GM12892 (cell line): ENCODE results near the gene CEP83. TPM values are rescaled to one million over a fixed set of nuclear protein-coding genes. Genes with fewer than 3 reads are reported as not detected.

Experiments
- DNase-seq: peaks from one replicate; pipeline ENCODE4 v3.0.0; 2011; ENCODE audit not compliant: insufficient read length
- FAIRE-seq: peaks from 2 replicates; lab custom pipeline; 2011; peaks lifted over from hg19 to GRCh38; lab: Jason Lieb, UNC
- POLR2A ChIP-seq: IDR thresholded peaks from 2 replicates; pipeline ENCODE4 v1.6.1; 2011; ENCODE audit warnings: low read depth, low read length, control low read depth
- POLR2AphosphoS5 ChIP-seq: IDR thresholded peaks from 2 replicates; pipeline ENCODE4 v1.6.1; 2011; ENCODE audit warnings: low read depth, low read length, control low read depth
- TAF1 ChIP-seq: IDR thresholded peaks from 2 replicates; pipeline ENCODE4 v1.6.1; 2011; ENCODE audit warnings: low read depth, mild to moderate bottlenecking, control low read depth, low read length, borderline replicate concordance
- polyA plus RNA-seq: library from polyadenylated mRNA; unstranded; fragments of >200 nt; gene quantifications from one replicate; pipeline ENCODE4 v1.2.1, GENCODE V29; 2012; ENCODE audit warnings: missing spikeins, inconsistent platforms; ENCODE audit not compliant: missing spikeins

CEP83 gene, protein sequence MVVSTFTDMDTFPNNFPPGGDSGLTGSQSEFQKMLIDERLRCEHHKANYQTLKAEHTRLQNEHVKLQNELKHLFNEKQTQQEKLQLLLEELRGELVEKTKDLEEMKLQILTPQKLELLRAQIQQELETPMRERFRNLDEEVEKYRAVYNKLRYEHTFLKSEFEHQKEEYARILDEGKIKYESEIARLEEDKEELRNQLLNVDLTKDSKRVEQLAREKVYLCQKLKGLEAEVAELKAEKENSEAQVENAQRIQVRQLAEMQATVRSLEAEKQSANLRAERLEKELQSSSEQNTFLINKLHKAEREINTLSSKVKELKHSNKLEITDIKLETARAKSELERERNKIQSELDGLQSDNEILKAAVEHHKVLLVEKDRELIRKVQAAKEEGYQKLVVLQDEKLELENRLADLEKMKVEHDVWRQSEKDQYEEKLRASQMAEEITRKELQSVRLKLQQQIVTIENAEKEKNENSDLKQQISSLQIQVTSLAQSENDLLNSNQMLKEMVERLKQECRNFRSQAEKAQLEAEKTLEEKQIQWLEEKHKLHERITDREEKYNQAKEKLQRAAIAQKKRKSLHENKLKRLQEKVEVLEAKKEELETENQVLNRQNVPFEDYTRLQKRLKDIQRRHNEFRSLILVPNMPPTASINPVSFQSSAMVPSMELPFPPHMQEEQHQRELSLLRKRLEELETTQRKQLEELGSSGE
- 18.0 TPM for polyA plus RNA-seq

DNA sequence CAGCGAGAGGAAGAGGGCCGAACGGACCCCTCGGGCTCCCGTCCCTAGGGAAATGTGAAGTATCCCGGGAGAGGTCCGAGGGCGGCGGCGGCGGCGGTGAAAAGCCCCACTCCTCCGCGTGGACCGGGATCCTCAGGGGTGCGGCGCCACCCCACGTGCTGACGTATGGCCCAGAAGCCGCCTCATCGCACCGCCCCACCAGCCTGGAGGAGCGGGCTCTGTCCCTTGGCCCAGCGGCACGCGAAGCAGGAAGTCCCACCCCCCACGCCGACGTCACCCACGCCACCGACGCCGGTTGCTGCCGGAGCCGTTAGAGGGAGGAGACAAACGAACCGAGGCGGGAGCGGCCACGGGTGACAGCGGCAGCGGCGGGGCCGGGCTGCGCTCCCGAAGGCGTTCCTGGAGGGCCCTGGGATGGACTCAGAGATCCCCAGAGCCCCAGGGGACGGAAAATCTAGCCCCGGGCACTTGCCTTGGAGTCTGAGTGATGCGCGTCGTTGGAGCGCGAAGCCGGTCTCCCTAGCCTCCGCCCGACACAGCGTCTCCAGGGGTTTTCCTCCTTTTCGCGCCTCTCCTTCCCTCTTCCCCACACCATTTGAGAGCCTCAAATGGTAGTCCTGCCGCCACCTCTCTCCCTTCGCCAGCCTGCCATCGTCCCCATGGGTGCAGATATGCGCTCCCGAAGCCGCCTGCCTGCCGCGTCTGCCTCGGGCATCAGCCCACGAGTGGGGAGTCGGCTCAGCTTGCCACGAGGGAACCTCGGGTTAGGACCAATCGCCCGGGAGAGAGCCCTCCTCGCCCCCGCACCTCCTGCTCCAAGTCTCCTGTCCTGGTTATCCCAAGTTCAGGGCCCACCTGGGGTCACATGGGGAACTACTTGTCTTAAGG lies at the start of gene CEP83:
TSS of gene CEP83 (minus strand) at position 140 of the 888 bp plus-strand sequence. CDS start 47,377 bp downstream, outside the sequence.
- peak; percentile 94 for TF ChIP-seq POLR2A
- TF ChIP-seq TAF1: 0 out of 2 replicates have a peak, but pooled peaks have one; percentile 50
- peak; percentile 90 for TF ChIP-seq POLR2AphosphoS5
- DNase-seq (peak; percentile 92), FAIRE-seq (peak; percentile 99)

DNA sequence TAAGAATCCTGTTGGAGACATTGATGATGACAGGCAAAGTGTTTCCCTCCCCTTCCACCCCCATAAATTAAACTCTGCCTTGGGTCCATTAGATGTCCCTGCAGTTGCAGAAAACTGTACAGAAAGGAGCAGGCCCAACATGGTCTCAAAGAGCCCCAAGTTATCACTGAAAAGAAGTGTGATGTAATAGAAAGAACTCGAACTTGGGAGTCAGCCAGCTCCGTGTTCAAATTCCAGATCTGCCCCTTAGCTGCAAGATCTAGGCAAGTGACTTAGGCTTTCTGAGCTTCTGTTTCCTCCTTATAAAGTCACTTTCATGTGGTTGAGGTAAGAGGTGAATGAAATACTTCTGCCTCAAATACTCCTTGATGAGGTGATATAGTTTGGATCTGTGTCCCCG lies 49.6 kb upstream of the CEP83 start:
- FAIRE-seq (no peak), DNase-seq (no peak)
- TF ChIP-seq POLR2AphosphoS5 (no peak), TAF1 (no peak), POLR2A (no peak)

DNA sequence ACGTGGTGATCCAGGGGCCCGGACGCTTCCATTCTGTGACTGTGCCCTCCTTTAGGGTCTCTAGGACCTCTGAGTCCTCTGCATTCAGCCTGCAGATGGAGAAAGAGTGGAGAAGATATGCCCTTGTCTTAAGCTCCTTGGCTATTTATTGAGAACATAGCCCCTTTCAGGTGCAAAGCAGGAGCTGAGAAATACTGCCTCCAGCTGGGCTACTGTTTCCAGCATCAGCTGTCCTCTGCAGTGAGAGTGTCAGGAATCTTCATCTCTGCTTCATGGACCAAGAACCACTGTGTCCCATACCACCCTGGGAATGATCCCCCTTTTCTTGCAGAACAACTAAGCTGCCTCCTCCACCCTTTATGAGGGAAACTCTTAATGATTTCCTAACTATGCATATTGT lies 47.8 kb upstream of the CEP83 start:
- TF ChIP-seq POLR2A: no peak
- TF ChIP-seq POLR2AphosphoS5: no peak
- DNase-seq (no peak), FAIRE-seq (no peak)

DNA sequence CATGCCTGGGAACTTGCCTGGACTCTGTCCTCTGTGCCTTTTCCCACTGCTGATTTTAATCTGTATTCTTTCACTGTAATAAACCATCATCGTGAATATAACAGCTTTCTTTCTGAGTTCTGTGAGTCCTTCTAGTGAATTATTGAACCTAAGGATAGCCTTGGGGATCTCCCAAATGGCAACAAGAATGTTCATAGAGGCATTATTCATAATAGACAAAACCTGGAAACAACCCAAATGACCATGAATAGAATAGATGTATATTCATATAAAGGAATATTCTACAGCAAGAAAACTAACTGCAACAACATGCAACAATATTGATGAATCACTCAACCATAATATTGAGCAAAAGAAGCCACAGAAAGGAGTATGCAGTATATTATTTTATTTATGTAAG lies 44.7 kb upstream of the CEP83 start:
- FAIRE-seq (no peak), DNase-seq (no peak)
- TF ChIP-seq POLR2A (no peak), POLR2AphosphoS5 (no peak), TAF1 (no peak)

DNA sequence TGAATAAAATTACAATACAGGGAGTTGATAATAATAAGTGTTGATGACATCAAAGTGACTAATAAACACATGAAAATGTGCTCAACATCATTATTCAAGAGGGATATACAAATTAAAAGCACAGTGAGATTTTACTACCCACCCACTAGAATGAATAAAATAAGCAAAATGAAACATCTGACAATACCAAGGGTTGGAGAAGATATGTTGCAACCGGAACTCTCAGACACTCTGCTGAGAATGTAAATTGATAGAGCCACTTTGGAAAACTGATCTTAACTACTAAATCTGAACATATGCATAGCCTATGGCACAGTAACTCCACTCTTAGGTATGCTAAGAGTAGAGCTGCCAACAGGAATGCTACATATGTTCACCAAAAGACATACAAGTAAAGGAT lies 44.0 kb upstream of the CEP83 start:
- DNase-seq (no peak), FAIRE-seq (no peak)

DNA sequence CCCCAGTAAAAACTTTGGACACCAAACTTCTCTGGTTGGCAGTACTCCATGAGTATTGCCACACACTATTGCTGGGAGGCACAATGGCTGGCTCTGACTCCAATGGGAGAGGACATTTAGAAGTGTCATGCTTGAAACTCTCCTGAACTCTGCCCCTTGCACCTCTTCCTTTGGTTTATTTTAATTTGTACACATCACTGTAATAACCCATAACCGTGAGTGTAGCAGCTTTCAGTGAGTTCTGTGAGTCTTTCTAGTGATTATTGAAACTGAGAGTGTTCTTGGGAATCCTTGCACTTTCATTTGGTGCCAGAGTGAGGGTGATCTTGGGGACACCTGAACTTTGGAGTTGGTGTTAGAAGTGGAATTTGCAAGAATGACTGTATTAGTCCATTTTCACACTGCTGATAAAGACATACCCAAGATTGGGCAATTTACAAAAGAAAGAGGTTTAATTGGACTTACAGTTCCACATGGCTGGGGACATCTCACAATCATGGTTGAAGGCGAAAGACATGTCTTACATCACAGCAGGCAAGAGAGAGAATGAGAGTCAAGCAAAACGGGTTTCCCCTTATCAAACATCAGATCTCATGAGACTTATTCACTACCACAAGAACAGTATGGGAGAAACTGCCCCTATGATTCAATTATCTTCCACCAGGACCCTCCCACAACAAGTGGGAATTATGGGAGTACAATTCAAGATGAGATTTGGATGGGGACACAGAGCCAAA lies 41.3 kb upstream of the CEP83 start:
- DNase-seq (no peak), FAIRE-seq (peak; percentile 17)
- TF ChIP-seq TAF1: no peak
- TF ChIP-seq POLR2A: no peak
- TF ChIP-seq POLR2AphosphoS5: no peak

More for the DNA sequence above, 44.0 kb upstream of the CEP83 start:
- no peak for TF ChIP-seq POLR2A
- no peak for TF ChIP-seq POLR2AphosphoS5
- no peak for TF ChIP-seq TAF1

DNA sequence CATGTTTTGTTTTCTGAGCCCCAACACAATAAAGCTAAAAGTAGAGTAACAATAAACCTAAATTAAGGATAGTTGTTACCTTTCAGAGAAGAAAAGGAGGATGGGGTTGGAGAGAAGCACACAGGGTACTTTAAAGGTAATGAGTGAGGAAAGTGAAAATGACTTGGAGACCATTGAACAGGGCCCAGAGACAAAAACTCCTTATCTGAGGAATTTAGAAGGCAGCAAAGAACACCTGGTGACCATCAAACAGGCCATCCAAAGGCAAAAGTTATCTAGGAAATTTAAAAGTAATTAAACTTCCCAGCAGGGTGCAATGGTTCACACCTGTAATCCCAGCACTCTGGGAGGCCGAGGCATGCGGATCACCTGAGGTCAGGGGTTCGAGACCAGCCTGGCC lies 39.0 kb upstream of the CEP83 start:
- TF ChIP-seq POLR2AphosphoS5 (no peak), TAF1 (no peak), POLR2A (no peak)
- DNase-seq (no peak), FAIRE-seq (no peak)

DNA sequence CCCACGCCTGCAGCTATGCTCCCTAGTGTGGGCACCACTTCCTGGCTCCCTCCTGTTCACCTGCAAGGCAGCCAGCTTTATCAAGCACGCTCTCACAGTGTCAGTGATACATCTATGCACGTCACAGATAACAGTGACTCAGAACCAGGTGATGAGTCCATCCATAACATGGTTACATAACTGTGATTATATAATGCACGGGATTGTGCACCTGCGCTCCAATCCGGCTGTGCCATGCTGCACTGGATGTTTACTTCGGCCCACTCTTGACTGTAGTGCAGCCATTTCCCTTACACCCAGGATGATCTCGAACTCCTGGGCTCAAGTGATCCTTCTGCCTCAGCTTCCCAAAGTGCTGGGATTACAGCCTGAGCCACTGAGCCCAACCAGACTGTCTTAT lies 38.4 kb upstream of the CEP83 start:
- TF ChIP-seq POLR2AphosphoS5: no peak
- FAIRE-seq (no peak), DNase-seq (no peak)

DNA sequence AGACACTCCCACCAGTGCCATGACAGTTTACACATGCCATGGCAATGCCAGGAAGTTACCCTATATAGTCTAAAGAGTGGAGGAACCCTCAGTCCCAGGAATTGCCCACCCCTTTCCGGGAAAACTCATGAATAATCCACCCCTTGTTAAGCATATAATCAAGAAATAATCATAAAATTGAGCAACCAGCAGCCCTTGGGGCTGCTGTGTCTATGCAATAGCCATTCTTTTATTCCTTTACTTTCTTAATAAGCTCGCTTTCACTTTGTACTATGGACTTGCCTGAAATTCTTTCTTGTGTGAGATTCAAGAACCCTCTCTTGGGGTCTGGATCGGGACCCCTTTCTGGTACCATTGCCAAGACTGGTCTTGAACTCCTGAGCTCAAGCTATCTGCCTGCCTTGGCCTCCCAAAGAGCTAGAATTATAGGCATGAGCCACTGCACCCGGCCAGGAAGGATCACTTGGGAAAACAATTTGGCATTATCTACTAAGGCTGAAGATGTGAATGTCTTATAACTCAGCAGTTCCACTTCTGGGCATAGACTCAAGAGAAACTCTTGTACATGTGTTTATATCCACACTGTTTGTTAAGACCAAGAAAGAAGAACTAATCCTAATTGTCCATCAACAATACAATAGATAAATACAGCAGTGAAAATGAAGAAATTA lies 35.9 kb upstream of the CEP83 start:
- DNase-seq (no peak), FAIRE-seq (no peak)
- no peak for TF ChIP-seq TAF1
- TF ChIP-seq POLR2AphosphoS5: no peak
- TF ChIP-seq POLR2A: no peak

DNA sequence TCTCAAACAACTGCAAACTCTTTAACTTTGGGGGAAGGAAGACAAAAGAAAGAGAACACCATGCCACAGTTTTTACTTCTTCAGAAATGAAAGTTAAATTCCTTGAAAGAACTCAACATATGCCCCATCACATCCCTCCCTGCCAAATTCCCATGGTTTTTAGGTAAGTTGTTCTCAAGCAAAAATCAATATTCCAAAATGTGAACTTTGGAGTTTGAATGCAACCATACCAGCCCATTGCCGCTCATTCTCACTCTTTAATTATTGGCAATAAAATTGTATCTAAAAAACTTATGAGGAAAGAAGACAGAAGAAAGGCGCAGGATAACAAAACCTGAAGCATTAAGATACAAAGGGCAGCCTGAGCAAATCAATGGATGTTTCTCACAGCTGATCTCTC lies 31.8 kb upstream of the CEP83 start:
- TF ChIP-seq POLR2AphosphoS5 (no peak), TAF1 (no peak), POLR2A (no peak)
- FAIRE-seq: no peak

DNA sequence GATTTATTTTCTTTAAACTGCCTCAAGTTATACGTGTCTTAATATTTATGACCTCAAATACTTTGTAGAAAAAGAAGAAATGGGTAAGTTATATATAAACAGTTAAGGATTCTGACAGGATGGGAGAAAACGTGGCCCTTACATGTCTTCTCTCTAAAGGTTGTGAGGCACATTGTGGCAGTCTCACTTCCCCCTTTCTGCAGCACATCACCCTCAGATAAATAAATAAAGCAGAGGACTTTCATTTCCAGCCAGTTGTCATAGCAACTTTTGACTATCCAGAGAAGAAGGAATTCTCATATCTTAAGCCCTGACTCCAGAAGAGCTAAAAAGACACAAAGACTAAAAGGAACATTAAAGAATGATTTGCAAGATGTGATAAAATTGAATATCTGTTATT lies 28.8 kb upstream of the CEP83 start:
- DNase-seq: peak; percentile 23
- TF ChIP-seq TAF1 (no peak), POLR2AphosphoS5 (no peak), POLR2A (no peak)
- peak; percentile 74 for FAIRE-seq

More for the DNA sequence above, 31.8 kb upstream of the CEP83 start:
- no peak for DNase-seq
